WTC11 (cell line): ENCODE results near the gene CYP27B1.

ENCODE experiments used
- ATF2 ChIP-seq: sonication (generic); formaldehyde crosslinking; IDR thresholded peaks from 2 replicates; pipeline ENCODE4 v1.8.1; 2022; ENCODE audit warnings: low read depth, missing genetic modification reagents, borderline replicate concordance
- TF ChIP-seq, protein P1 (sequence below): fragments of 250-450 bp; sonication (Bioruptor Pico); IDR thresholded peaks from 2 replicates; pipeline ENCODE4 v1.9.0; 2021; ENCODE audit warnings: moderate library complexity, mild to moderate bottlenecking, inconsistent platforms, borderline replicate concordance

DNA sequence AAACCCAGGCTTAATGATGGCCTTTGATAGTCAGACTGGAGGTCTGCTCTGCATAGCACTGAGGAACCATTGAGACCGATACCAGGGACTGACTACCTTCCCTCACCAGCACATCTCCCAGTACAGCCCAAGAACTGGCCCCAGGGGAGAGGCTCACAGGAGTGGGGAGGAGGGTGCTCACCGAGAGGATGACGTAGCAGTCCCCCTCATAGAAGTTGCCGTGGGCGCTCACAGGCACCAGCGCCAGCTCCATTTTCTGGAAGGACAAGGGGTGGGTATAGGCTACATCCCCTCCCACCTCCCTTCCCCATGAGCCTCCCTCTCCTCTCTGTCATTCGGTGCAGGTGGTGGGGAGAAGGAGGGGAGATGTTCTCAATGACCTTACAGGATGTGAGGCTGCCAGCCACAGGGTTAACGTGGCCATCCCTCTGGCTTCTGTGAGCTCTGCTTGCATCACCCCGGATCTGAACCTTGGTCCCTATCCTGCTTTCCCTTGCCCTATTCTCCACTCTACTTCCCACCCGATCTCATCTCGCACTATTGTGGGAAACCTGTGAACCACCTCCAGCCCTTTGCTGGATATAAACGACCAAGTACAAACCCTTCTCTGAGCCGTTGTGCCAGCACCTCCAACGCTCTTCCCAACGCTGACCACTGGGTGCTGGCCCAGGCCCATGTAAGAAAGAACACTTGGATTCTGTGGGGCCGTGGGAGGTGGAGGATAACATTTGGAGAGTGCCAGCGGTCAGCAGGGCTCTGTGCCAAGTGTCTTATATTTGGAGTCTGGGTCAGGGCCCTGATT lies 47.3 kb upstream of the CYP27B1 start:
- no peak for TF ChIP-seq ATF2 (CRISPR knock-in tag)
- TF ChIP-seq, protein P1, sequence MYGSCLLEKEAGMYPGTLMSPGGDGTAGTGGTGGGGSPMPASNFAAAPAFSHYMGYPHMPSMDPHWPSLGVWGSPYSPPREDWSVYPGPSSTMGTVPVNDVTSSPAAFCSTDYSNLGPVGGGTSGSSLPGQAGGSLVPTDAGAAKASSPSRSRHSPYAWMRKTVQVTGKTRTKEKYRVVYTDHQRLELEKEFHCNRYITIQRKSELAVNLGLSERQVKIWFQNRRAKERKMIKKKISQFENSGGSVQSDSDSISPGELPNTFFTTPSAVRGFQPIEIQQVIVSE, result no peak
